Ectodermal cell (in vitro differentiated cells): ENCODE data around the gene PAX4.
A peak's percentile ranks its signal among the peaks of the same experiment; 100 is the strongest.

Experiments used
- H3K27ac ChIP-seq: 2 replicates; pipeline ENCODE4 v1.7.0; 2013; ENCODE audit warnings: mild to moderate bottlenecking, low read depth, low read length; ENCODE audit not compliant: insufficient read depth, poor library complexity, severe bottlenecking
- H3K27me3 ChIP-seq: 2 replicates; pipeline ENCODE4 v1.7.0; 2013; ENCODE audit warnings: mild to moderate bottlenecking, low read length; ENCODE audit not compliant: insufficient read depth, control insufficient read depth, poor library complexity, severe bottlenecking
- H3K36me3 ChIP-seq: one replicate; pipeline ENCODE4 v1.7.0; 2013; ENCODE audit warnings: low read length; ENCODE audit not compliant: control insufficient read depth, insufficient read depth
- H3K4me1 ChIP-seq: one replicate; pipeline ENCODE4 v1.7.0; 2013; ENCODE audit warnings: low read length; ENCODE audit not compliant: control insufficient read depth, insufficient read depth
- H3K4me3 ChIP-seq: 2 replicates; pipeline ENCODE4 v1.7.0; 2013; ENCODE audit warnings: low read depth, low read length, control low read depth; ENCODE audit not compliant: insufficient read depth
- H3K9me3 ChIP-seq: 2 replicates; pipeline ENCODE4 v1.7.0; 2013; ENCODE audit warnings: mild to moderate bottlenecking, low read length, moderate library complexity; ENCODE audit not compliant: control insufficient read depth
- WGBS, 2 experiments: methylation state at CpG; one replicate each; pipeline ENCODE4 v1.1.7; 2013; ENCODE audit warnings: missing lambda C conversion rate in 2 of 2; 5-methylcytosine and 5-hydroxymethylcytosine counted together

The PAX4 gene

GRCh38 chr7:127587663-127588018 is 30.3 kb downstream of the PAX4 start:
- H3K27ac ChIP-seq, result no peak overlapping the region
- peaks cover 21% of the 10 kb centered on the region for H3K36me3 ChIP-seq
- 82 to 83% methylated on average over 20 of the region's 20 CpGs for WGBS, 2 experiments

DNA sequence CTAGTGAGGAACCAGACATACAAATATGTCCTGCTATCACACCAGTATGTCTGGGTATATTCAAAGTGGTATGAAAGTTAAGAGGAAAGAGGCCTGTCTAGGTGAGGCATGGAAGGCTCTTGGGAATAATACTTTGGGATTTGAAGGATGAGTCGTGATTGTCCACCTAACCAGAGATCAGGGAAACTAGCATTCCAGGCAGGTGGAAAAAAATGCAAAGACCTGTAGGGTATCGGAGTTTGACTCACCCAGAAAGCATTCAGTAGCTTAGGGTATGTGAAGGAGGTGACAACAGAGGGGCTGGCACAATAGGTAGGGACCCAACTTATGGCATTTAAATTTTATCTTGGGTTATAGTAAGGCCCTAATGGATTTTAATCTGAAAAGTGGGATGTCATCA is 31.6 kb downstream of the PAX4 start:
- Histone ChIP-seq H3K9me3 (no peaks in the 10 kb centered on the region), H3K4me1 (peaks cover 18% of the 10 kb centered on the region), H3K36me3 (peaks cover 32% of the 10 kb centered on the region), H3K4me3 (no peak overlapping the region), H3K27ac (no peak overlapping the region), H3K27me3 (peaks cover 22% of the 10 kb centered on the region)
- WGBS, 2 experiments, result 90 to 92% methylated on average over 2 of the region's 2 CpGs

More at GRCh38 chr7:127587663-127588018, 30.3 kb downstream of the PAX4 start:
- H3K4me1 ChIP-seq, result peaks cover 18% of the 10 kb centered on the region
- H3K9me3 ChIP-seq, result no peaks in the 10 kb centered on the region
- H3K4me3 ChIP-seq, result peak overlapping the region; percentile 98
- peaks cover 22% of the 10 kb centered on the region for H3K27me3 ChIP-seq

DNA sequence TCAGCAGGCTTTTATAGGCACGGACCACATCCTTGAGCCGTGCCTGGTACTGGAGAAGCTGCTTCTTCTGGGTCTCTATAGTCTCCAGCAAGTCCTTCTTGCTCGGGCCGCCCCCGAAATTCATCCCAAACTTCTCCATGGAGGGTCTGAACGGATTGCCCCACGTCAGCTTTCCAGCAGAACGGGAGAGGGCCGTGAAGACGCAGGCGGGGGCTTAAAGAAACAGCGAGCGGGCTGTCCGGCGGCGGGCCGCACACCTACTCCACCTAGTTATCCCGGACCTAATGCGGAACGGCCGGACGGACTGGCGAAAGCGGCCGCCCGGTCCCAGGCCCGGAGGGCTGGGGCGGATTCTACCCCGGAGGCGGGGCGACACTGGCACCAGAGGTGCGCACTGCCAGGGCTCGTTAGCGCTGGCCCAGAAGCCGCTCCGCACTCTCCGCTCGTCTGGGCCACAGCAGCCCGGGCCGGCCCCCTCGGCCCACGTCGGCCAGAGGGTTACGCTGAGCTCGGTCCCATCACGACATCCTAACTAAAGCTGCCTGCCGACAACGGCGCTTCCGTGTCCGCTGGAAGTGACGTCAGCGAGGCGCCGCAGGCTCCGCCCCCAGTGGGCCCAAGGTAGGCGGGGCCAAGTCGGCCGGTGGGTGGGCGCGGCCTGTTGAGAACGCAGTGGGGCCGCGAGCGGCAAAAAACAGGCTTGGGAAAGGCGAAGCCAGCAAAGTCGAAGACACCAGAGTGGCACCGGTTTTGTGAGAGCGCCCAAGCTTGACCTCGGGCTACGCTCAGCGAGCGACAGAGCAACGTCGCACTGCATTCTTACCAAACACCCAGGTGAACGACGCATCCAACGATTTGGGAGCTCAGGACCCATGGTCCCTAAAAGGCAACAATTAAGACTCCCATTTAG is 32.6 kb downstream of the PAX4 start, which contains the start of gene GCC1:
GCC1 (minus strand) TSS at position 553 of the 910 bp plus-strand sequence; CDS start at position 139, 414 bp downstream.
- H3K4me1 ChIP-seq, result peaks cover 18% of the 10 kb centered on the region
- 7 to 8% methylated on average over 78 of the region's 78 CpGs for WGBS, 2 experiments
- H3K36me3 ChIP-seq, result peaks cover 27% of the 10 kb centered on the region
- H3K27ac ChIP-seq, result peak within 1 kb of the TSS; percentile 53
- no peaks in the 10 kb centered on the region for H3K9me3 ChIP-seq
- peak within 1 kb of the TSS; percentile 94 for H3K4me3 ChIP-seq
- peaks cover 22% of the 10 kb centered on the region for H3K27me3 ChIP-seq

GRCh38 chr7:127584648-127585043 is 33.3 kb downstream of the PAX4 start:
- no peak overlapping the region for H3K27ac ChIP-seq
- H3K27me3 ChIP-seq, result peaks cover 22% of the 10 kb centered on the region
- peak overlapping the region; percentile 94 for H3K4me3 ChIP-seq
- no peaks in the 10 kb centered on the region for H3K9me3 ChIP-seq
- peaks cover 18% of the 10 kb centered on the region for H3K4me1 ChIP-seq
- peaks cover 22% of the 10 kb centered on the region for H3K36me3 ChIP-seq
- WGBS, 2 experiments, result 45 to 47% methylated on average over 12 of the region's 12 CpGs

DNA sequence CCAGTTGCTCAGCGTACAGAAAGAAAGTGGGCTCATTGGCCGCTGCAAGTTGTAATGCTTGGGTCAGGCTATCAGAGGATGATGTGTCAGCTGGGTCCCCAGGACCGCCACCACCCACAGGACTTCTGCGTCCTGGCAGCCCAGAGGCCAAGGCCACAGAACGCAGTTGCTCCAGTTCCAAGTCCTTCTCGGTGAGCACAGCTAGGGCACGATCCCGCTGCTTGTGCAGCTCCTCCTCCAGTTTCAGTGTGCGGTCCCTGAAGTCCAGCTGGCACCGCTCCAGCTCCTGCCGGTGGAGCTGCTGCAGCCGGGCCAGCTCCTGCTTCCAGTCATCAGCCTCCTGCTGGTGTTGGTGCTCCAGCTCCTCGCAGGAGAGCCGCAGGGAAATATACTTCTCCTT is 35.6 kb downstream of the PAX4 start:
- WGBS, 2 experiments, result 94% methylated on average over 14 of the region's 14 CpGs
- Histone ChIP-seq H3K27me3 (peaks cover 17% of the 10 kb centered on the region), H3K4me3 (no peak overlapping the region), H3K4me1 (peaks cover 10% of the 10 kb centered on the region), H3K27ac (no peak overlapping the region), H3K9me3 (no peaks in the 10 kb centered on the region), H3K36me3 (peaks cover 22% of the 10 kb centered on the region)

DNA sequence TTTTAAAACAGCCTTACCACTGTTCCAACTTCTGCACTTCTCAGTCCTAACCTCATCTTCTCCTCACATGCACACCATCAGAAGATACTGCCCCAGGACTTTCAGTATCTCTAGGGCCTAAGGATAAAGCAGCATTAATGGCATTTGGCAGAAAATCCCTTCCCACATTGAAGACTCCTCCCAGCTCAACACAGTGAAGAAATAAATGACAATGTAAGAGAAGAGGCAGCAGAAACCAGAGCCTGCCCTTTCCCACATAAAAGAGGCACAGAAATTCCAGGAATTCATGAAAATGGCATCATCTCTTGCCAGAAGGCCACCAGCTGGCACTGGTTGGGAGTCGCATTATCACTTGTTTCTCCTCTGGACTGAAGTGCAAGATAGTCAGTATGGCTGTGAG is 36.2 kb downstream of the PAX4 start:
- H3K4me1 ChIP-seq, result peaks cover 10% of the 10 kb centered on the region
- 96 to 97% methylated on average over 1 of the region's 1 CpG for WGBS, 2 experiments
- H3K36me3 ChIP-seq, result peaks cover 22% of the 10 kb centered on the region
- H3K9me3 ChIP-seq, result no peaks in the 10 kb centered on the region
- H3K4me3 ChIP-seq, result no peak overlapping the region
- H3K27ac ChIP-seq, result no peak overlapping the region
- peaks cover 10% of the 10 kb centered on the region for H3K27me3 ChIP-seq

- no peak overlapping the region for H3K27ac ChIP-seq
- H3K27me3 ChIP-seq, result no peaks in the 10 kb centered on the region
- H3K36me3 ChIP-seq, result peaks cover 22% of the 10 kb centered on the region
- peaks cover 10% of the 10 kb centered on the region for H3K4me1 ChIP-seq
- no peaks in the 10 kb centered on the region for H3K9me3 ChIP-seq
- no peak overlapping the region for H3K4me3 ChIP-seq
Measured at GRCh38 chr7:127580612-127581011, 37.3 kb downstream of the PAX4 start.

GRCh38 chr7:127578711-127579275 is 39.1 kb downstream of the PAX4 start:
- Histone ChIP-seq H3K9me3 (no peaks in the 10 kb centered on the region), H3K4me3 (no peak overlapping the region), H3K36me3 (peaks cover 22% of the 10 kb centered on the region), H3K27ac (no peak overlapping the region), H3K27me3 (no peaks in the 10 kb centered on the region), H3K4me1 (peaks cover under 1% of the 10 kb centered on the region)
- 93 to 96% methylated on average over 4 of the region's 4 CpGs for WGBS, 2 experiments

- Histone ChIP-seq H3K27me3 (no peaks in the 10 kb centered on the region), H3K9me3 (no peaks in the 10 kb centered on the region), H3K36me3 (peaks cover 21% of the 10 kb centered on the region), H3K27ac (no peak overlapping the region), H3K4me3 (no peak overlapping the region), H3K4me1 (no peaks in the 10 kb centered on the region)
- 79% methylated on average over 5 of the region's 5 CpGs for WGBS, 2 experiments
Measured at GRCh38 chr7:127578036-127578684, 39.8 kb downstream of the PAX4 start.
